Measurements from ENCODE around the gene SLC16A13. TPM values are rescaled to one million over a fixed set of nuclear protein-coding genes. Genes with fewer than 3 reads are reported as not detected.

SLC16A13 gene
- total RNA-seq, 2 donors from 2014 or later, result 0.70 to 0.71 TPM

DNA sequence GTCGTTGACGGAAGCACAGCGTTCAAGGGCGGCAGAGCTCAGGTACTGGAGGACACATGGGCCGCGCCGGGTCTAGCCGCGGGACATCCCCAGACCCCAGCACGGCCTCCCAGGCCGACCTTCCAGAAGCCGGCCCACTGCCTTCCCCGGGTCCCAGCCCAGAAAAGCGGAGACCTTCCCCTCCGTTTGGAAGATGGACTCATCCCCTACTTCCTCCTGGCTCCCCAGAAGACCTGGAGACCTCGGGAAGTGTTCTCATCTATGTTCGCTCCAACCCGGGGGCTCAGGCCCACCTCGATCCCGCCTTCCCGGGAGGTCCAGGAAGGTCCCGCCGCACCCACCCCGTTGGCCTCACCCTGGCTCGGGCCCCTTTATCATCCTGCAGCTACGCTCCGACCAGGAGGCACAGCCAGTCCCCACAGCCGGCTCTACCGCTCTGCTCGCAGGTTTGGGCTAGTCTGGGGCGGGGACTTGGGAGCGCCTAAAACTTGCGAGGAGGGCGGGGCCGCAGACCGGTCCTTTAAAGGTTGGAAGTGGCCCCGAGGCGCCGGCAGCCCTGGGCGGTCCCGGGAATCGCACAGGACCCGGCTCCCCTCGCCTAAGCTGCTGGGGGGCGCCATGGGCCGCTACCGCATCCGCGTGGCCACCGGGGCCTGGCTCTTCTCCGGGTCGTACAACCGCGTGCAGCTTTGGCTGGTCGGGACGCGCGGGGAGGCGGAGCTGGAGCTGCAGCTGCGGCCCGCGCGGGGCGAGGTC is 40.1 kb upstream of the SLC16A13 start, which contains the start of gene ALOX12:
TSS of gene ALOX12 (plus strand) at position 550 of the 756 bp plus-strand sequence. CDS start at position 619, 69 bp downstream.
- Histone ChIP-seq H3K9me3 (no peaks in the 10 kb centered on the region), H3K4me1 (peaks cover 0 to 14% of the 10 kb centered on the region in 2 donors), H3K27ac (no peak within 1 kb of the TSS), H3K4me3 (peak within 1 kb of the TSS; percentile 4 to 39), H3K27me3 (no peaks in the 10 kb centered on the region), H3K36me3 (peaks cover 4% of the 10 kb centered on the region)
- TF ChIP-seq, protein P1, sequence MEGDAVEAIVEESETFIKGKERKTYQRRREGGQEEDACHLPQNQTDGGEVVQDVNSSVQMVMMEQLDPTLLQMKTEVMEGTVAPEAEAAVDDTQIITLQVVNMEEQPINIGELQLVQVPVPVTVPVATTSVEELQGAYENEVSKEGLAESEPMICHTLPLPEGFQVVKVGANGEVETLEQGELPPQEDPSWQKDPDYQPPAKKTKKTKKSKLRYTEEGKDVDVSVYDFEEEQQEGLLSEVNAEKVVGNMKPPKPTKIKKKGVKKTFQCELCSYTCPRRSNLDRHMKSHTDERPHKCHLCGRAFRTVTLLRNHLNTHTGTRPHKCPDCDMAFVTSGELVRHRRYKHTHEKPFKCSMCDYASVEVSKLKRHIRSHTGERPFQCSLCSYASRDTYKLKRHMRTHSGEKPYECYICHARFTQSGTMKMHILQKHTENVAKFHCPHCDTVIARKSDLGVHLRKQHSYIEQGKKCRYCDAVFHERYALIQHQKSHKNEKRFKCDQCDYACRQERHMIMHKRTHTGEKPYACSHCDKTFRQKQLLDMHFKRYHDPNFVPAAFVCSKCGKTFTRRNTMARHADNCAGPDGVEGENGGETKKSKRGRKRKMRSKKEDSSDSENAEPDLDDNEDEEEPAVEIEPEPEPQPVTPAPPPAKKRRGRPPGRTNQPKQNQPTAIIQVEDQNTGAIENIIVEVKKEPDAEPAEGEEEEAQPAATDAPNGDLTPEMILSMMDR (IDR thresholded peaks at IDR 0.05), result no peak
- DNase-seq (ENCODE audit: low spot score), result no peak

DNA sequence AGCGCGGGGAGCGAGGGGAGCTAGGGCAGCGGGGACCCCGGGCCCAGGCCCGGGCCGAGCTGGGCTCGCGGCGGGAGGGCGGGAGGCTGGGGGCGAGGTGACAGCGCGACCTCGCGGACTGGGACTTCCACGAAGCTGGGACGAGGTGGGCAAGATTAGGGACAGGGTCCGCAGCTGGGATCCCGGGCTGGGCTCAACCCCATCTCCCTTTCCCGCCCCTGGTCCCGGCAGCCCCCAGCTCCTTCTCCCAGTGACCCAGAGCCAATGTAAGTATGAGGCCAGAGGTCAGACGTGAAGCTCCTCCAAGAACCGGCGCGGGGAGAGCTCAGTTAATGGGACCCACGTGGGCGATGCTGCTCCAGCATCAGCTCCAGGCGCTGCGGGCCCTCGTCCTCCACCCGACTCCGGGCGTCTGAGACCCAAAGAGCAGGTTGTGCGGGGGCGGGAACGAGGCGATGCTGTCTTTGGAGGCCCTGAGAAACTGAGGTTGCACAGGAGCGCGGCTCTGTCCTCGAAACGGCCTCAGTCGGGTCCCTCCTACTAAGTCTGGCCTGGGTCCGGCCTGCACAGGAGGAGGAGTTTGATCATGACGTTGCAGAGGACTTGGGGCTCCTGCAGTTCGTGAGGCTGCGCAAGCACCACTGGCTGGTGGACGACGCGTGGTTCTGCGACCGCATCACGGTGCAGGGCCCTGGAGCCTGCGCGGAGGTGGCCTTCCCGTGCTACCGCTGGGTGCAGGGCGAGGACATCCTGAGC is 39.4 kb upstream of the SLC16A13 start:
- Histone ChIP-seq H3K27me3 (no peaks in the 10 kb centered on the region), H3K4me1 (peaks cover 0 to 14% of the 10 kb centered on the region in 2 donors), H3K4me3 (peak overlapping the region in 1 of 2 donors; percentile 39), H3K9me3 (no peaks in the 10 kb centered on the region), H3K27ac (no peak overlapping the region), H3K36me3 (peaks cover 10% of the 10 kb centered on the region)
- TF ChIP-seq, protein P1 (IDR thresholded peaks at IDR 0.05), result no peak
- no peak for DNase-seq (ENCODE audit: low spot score)

DNA sequence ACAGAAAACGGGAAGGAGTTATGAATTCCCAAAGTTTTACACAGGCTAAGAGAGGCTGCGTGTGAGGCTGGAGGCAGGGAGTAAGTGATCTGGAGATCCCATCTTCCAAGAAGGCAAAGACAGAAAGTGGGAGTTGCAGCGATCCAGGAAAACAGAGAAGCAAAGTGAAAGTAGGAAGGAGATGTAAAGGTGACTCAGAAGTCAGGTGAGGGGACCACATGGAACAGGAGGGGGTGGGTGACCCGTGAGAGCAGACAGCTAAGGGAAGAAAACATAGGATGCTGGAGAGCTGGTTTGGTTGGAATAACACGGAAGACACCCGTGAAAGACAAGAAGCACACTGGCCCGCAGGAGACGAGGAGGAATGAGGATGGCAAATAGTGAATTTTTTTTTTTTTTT is 38.6 kb upstream of the SLC16A13 start:
- no peak for DNase-seq (ENCODE audit: low spot score)
- Histone ChIP-seq H3K4me1 (peaks cover 0 to 14% of the 10 kb centered on the region in 2 donors), H3K27ac (no peak overlapping the region), H3K4me3 (no peak overlapping the region), H3K27me3 (no peaks in the 10 kb centered on the region), H3K36me3 (peaks cover 17% of the 10 kb centered on the region), H3K9me3 (no peaks in the 10 kb centered on the region)
- TF ChIP-seq, protein P1 (IDR thresholded peaks at IDR 0.05), result no peak

DNA sequence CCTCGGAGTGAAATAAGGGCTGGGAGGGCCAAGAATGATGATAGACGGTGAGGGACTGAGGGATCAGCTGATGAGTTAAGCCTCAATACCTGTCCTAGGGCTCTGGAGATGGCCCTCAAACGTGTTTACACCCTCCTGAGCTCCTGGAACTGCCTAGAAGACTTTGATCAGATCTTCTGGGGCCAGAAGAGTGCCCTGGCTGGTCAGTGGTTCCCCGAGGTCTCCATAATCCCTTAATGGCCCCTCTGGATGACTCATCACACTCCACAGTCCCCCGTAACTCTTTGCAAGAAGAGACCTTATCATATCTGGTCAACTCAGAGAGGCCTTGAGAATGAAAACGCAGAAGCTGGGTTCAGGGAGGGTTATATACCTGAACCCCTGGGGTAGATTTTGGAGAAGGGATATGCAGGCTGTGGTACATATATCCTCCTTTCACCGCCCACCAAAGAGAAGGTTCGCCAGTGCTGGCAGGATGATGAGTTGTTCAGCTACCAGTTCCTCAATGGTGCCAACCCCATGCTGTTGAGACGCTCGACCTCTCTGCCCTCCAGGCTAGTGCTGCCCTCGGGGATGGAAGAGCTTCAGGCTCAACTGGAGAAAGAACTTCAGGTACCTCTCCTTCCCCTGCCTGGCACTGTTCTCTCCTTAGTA is 36.8 kb upstream of the SLC16A13 start:
- H3K4me3 ChIP-seq, result no peak overlapping the region
- H3K27ac ChIP-seq, result no peak overlapping the region
- H3K27me3 ChIP-seq, result no peaks in the 10 kb centered on the region
- H3K9me3 ChIP-seq, result no peaks in the 10 kb centered on the region
- H3K36me3 ChIP-seq, result peaks cover 20% of the 10 kb centered on the region
- peaks cover 0 to 14% of the 10 kb centered on the region in 2 donors for H3K4me1 ChIP-seq
- TF ChIP-seq, protein P1 (IDR thresholded peaks at IDR 0.05), result no peak
- DNase-seq (ENCODE audit: low spot score), result no peak

DNA sequence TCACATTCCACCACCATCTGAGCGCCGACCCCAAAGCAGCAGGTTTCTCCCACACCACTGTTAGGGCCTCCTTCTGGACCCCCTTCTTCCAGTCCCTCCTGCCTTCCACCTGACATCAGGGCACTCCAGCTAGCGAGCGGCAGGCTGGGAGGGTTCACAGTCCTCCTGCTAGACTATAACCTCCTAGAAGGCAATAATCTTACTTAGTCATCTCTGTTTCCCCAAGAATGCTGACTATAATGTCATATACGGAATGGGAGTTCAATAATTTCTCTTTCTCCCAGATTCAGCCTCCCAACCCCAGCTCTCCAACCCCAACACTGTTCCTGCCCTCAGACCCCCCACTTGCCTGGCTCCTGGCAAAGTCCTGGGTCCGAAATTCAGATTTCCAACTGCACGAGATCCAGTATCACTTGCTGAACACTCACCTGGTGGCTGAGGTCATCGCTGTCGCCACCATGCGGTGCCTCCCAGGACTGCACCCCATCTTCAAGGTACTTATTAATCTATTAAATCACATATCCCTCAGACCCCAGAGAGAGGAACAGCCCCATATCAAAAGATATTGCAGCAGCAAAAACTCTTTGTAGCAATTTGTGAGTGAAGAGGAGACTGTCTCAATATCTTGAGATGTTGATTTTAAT is 34.4 kb upstream of the SLC16A13 start:
- Histone ChIP-seq H3K4me1 (peaks cover 0 to under 1% of the 10 kb centered on the region in 2 donors), H3K27me3 (no peaks in the 10 kb centered on the region), H3K27ac (no peak overlapping the region), H3K9me3 (no peaks in the 10 kb centered on the region), H3K36me3 (peaks cover 20% of the 10 kb centered on the region), H3K4me3 (no peak overlapping the region)
- DNase-seq (ENCODE audit: low spot score), result no peak
- TF ChIP-seq, protein P1 (IDR thresholded peaks at IDR 0.05), result peak in 1 of 2 donors; percentile 52
